ENCODE results near the gene KIF25. TPM values are rescaled to one million over a fixed set of nuclear protein-coding genes. Genes with fewer than 3 reads are reported as not detected.

Gene KIF25, protein sequence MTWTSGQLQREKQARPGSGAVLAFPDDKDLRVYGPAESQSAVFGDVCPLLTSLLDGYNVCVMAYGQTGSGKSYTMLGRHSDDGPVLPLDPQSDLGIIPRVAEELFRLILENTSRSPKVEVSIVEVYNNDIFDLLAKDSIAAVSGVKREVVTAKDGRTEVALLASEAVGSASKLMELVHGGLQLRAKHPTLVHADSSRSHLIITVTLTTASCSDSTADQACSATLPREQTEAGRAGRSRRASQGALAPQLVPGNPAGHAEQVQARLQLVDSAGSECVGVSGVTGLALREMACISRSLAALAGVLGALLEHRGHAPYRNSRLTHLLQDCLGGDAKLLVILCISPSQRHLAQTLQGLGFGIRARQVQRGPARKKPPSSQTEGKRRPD
- 0.18 TPM for total RNA-seq

DNA sequence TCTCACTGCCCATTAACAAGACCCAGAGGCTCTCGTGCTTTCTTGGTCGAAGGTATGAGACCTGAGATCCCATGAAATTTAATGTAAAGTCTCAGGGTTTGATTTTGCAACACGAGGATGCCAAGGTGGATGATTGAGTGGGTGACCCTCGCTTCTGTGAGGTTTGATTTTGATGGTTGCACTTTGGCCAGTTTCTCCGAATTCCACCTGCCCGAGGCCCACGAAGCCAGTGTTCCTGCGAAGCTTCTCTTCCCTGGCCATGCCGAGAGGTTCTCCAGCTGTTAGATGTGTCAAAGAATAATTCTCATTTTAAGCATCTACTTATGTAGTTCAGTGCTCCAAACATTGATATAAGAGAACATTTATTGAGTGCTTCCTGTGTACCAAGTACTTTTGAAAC, at the start of gene KIF25:
KIF25 (plus strand) TSS at position 30 of the 400 bp plus-strand sequence. CDS start 31,915 bp downstream, outside the sequence.

DNA sequence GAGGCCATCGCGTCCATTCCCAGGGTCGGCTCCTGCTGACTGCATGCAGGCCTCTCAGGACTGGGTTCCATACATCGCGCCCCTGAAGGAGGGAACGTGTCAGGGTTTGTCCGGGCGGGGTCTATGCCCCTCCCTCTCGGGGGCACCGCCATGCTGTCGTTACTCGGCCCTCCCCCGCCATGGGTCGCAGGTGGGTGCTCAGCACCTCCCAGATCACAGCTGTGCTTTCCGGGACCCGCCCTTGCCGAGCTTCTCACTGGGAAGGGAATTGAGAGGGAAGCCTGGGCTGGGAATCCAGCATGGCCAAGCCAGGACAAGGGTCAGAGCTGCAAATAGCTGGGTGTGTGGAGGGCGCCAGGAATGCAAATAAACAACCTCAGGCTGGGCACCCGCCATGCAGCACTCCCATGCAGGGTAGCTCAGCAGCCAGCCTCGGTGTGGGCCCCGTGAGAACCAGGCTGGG, 81.5 kb downstream of the KIF25 start, which contains the start of gene FRMD1:
FRMD1 (minus strand) TSS at position 270 of the 463 bp plus-strand sequence; CDS start at position 152, 118 bp downstream.

Other genes with a start within 250 kb of the KIF25 start
- gene AFDN, start 170.8 kb upstream of the KIF25 start, total RNA-seq, result 156 TPM
- 6.9 TPM for gene FRMD1, start 81.5 kb downstream of the KIF25 start, total RNA-seq